Glutamatergic neuron (in vitro differentiated cells): ENCODE data around the gene CKS1B. TPM values are rescaled to one million over a fixed set of nuclear protein-coding genes. Genes with fewer than 3 reads are reported as not detected.

ENCODE experiments used
- DNase-seq: peaks from one replicate; pipeline ENCODE4 v3.0.0; 2022
- H3K27ac Mint-ChIP-seq: one replicate; pipeline ENCODE4 v1.8.0; 2020; ENCODE audit warnings: mild to moderate bottlenecking, mixed read lengths, inconsistent platforms; ENCODE audit not compliant: unreplicated experiment
- H3K27me3 Mint-ChIP-seq: one replicate; pipeline ENCODE4 v1.8.0; 2020; ENCODE audit warnings: mild to moderate bottlenecking, moderate library complexity, mixed read lengths, inconsistent platforms; ENCODE audit not compliant: unreplicated experiment
- H3K36me3 Mint-ChIP-seq: one replicate; pipeline ENCODE4 v1.8.0; 2020; ENCODE audit warnings: mild to moderate bottlenecking, mixed read lengths, inconsistent platforms; ENCODE audit not compliant: unreplicated experiment
- H3K4me1 Mint-ChIP-seq: one replicate; pipeline ENCODE4 v1.8.0; 2020; ENCODE audit warnings: mild to moderate bottlenecking, low read depth, mixed read lengths, inconsistent platforms; ENCODE audit not compliant: unreplicated experiment
- H3K4me3 Mint-ChIP-seq: one replicate; pipeline ENCODE4 v1.8.0; 2020; ENCODE audit warnings: mild to moderate bottlenecking, mixed read lengths, inconsistent platforms; ENCODE audit not compliant: unreplicated experiment
- H3K9me3 Mint-ChIP-seq: one replicate; pipeline ENCODE4 v1.8.0; 2020; ENCODE audit warnings: mild to moderate bottlenecking, moderate library complexity, mixed read lengths, inconsistent platforms; ENCODE audit not compliant: unreplicated experiment
- total RNA-seq: library from RNA; stranded (reverse); fragmentation: NEBNext Ultra II Directional; extraction: Animal tissue kit (Norgen Biotek cat#: 25700); gene quantifications from one replicate; pipeline ENCODE4 v1.2.1, GENCODE V29; 2021; ENCODE audit not compliant: unreplicated experiment
- TF ChIP-seq, protein P1 (sequence below): fragments of 200-600 bp; sonication (generic); IDR thresholded peaks from one replicate; pipeline ENCODE4 v1.5.0; 2021; ENCODE audit not compliant: partially characterized antibody, unreplicated experiment

CKS1B gene
- total RNA-seq, 1 donor from 2014 or later: 22.8 TPM

DNA sequence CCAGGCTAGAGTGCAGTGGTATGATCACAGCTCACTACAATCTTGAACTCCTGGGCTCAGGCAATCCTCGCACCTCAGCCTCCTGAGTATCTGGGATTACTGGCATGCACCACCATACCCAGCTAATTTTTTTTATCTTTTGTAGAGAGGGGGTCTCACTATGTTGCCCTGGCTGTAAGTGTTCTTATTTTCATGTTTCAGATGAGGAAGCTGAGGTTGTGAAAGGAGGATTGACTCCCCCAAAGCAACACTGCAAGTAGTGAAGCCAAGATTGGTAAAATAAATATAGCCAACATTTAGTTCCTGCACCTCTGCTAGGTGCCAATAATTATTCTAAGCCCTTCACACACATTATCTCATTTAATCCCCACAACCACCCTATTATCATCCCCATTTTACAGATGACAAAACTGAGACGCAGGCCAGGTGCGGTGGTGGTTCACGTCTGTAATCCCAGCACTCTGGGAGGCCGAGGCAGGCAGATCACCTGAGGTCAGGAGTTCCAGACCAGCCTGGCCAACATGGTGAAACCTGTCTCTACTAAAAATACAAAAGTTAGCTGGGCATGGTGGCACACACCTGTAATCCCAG, 40.0 kb upstream of the CKS1B start:
- Mint-ChIP-seq H3K4me3 (no peak overlapping the region), H3K27ac (no peak overlapping the region), H3K4me1 (peaks cover 9% of the 10 kb centered on the region), H3K36me3 (no peaks in the 10 kb centered on the region), H3K27me3 (peaks cover 2% of the 10 kb centered on the region), H3K9me3 (peaks cover 3% of the 10 kb centered on the region)
- TF ChIP-seq, protein P1, sequence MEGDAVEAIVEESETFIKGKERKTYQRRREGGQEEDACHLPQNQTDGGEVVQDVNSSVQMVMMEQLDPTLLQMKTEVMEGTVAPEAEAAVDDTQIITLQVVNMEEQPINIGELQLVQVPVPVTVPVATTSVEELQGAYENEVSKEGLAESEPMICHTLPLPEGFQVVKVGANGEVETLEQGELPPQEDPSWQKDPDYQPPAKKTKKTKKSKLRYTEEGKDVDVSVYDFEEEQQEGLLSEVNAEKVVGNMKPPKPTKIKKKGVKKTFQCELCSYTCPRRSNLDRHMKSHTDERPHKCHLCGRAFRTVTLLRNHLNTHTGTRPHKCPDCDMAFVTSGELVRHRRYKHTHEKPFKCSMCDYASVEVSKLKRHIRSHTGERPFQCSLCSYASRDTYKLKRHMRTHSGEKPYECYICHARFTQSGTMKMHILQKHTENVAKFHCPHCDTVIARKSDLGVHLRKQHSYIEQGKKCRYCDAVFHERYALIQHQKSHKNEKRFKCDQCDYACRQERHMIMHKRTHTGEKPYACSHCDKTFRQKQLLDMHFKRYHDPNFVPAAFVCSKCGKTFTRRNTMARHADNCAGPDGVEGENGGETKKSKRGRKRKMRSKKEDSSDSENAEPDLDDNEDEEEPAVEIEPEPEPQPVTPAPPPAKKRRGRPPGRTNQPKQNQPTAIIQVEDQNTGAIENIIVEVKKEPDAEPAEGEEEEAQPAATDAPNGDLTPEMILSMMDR: no peak
- no peak for DNase-seq

GRCh38 chr1:154935749-154936554, 38.5 kb upstream of the CKS1B start:
- H3K27me3 Mint-ChIP-seq: peaks cover 2% of the 10 kb centered on the region
- peak overlapping the region; percentile 99 for H3K27ac Mint-ChIP-seq
- H3K9me3 Mint-ChIP-seq: peaks cover 3% of the 10 kb centered on the region
- H3K4me1 Mint-ChIP-seq: peaks cover 16% of the 10 kb centered on the region
- H3K4me3 Mint-ChIP-seq: peak overlapping the region; percentile 99
- TF ChIP-seq, protein P1: no peak
- DNase-seq: no peak
- no peaks in the 10 kb centered on the region for H3K36me3 Mint-ChIP-seq

- TF ChIP-seq, protein P1: no peak
- Mint-ChIP-seq H3K4me1 (peaks cover 20% of the 10 kb centered on the region), H3K4me3 (peak within 1 kb of the TSS; percentile 99), H3K27me3 (peaks cover 2% of the 10 kb centered on the region), H3K27ac (peak within 1 kb of the TSS; percentile 99), H3K36me3 (no peaks in the 10 kb centered on the region), H3K9me3 (peaks cover 3% of the 10 kb centered on the region)
- DNase-seq: peak; percentile 91
Observed at GRCh38 chr1:154936555-154937084, 37.9 kb upstream of the CKS1B start, which contains the start of gene PMVK. Gene PMVK (minus strand): TSS chr1:154936719. CDS start chr1:154936685, 34 bp downstream.

DNA sequence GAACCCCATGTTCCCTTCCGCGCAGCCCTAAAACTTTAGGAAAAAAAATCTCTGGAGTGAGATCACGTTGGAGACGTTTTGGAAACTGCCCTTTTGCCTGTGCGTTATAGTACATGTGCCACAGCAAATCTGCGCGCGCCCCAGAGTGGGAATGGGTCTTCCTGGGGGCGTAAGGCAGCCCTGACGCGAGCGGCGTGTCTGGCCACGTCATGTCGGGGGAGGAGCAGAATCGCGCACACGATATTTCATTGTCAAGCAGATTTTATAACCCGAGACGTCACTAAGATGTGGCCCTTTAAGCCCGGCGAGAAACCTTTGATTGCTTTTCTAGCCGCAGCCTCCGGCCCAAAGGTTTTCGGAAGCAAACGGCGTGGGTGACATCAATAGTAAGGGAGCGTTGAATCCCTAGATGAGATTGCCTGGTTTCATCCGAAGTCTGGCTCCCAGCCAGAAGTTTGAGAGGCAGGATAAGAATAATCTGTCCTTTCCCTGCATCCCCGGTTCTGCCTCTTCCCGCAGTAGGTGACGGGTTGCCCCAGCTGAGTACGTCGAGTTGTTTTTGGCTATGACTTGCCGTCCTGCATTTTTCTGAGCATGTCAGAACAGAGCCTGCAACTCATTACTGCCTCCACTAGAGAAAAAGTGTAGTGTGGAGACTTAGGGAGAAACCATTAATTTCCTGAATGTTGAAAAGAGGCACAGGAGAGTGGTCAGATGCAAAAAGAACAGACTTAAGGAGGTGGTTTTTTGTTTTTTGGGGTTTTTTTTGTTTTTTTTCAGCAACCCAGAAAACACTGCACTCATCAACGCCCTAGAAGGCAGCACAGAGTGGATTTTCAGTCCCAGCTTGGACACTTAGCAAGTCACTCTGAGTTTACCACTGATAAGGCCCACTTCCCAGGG, 37.1 kb upstream of the CKS1B start:
- peak overlapping the region; percentile 99 for H3K27ac Mint-ChIP-seq
- peak overlapping the region; percentile 99 for H3K4me3 Mint-ChIP-seq
- DNase-seq: peak; percentile 82
- TF ChIP-seq, protein P1: peak; percentile 8
- peaks cover 3% of the 10 kb centered on the region for H3K9me3 Mint-ChIP-seq
- no peaks in the 10 kb centered on the region for H3K36me3 Mint-ChIP-seq
- peaks cover 20% of the 10 kb centered on the region for H3K4me1 Mint-ChIP-seq
- H3K27me3 Mint-ChIP-seq: peaks cover 2% of the 10 kb centered on the region
